ENCODE measurements around the gene CTNNA3. TPM values are rescaled to one million over a fixed set of nuclear protein-coding genes. Genes with fewer than 3 reads are reported as not detected.
A peak's percentile ranks its signal among the peaks of the same experiment; 100 is the strongest.

The CTNNA3 gene
- total RNA-seq, 2 donors from 2014 or later: 3.2 to 7.2 TPM

GRCh38 chr10:67127441-67127840 lies 568.6 kb downstream of the CTNNA3 start:
- H3K9me3 ChIP-seq (ENCODE audit: control insufficient read depth, low read length): no peaks in the 10 kb centered on the region
- no peak overlapping the region for H3K9ac ChIP-seq (ENCODE audit: extremely low read depth, low read length, poor library complexity, severe bottlenecking)
- H3K27ac ChIP-seq (ENCODE audit: low read depth, low read length): no peak overlapping the region
- H3K27ac Mint-ChIP-seq: no peak overlapping the region
- no peak overlapping the region for H3K4me3 Mint-ChIP-seq
- no peaks in the 10 kb centered on the region for H3K4me1 ChIP-seq (ENCODE audit: control insufficient read depth, insufficient read depth, low read length)
- no peak for TF ChIP-seq CTCF (conservative IDR thresholded peaks at IDR 0.05)
- WGBS, 2 experiments (ENCODE audit: insufficient coverage in 1 of 2, insufficient read length in 1 of 2): 76 to 100% methylated on average over 1 to 2 of the region's 2 CpGs
- no peaks in the 10 kb centered on the region for H3K36me3 ChIP-seq (ENCODE audit: control insufficient read depth, insufficient read depth, low read length)
- H3K36me3 Mint-ChIP-seq (ENCODE audit: low read depth): no peaks in the 10 kb centered on the region
- no peaks in the 10 kb centered on the region for H3K27me3 ChIP-seq (ENCODE audit: control insufficient read depth, insufficient read depth, low read length, poor library complexity, severe bottlenecking)
- no peaks in the 10 kb centered on the region for H3K9me3 Mint-ChIP-seq
- no peaks in the 10 kb centered on the region for H3K27me3 Mint-ChIP-seq (ENCODE audit: insufficient read depth)
- no peak overlapping the region for H3K4me3 ChIP-seq (ENCODE audit: low read length)
- H3K4me1 Mint-ChIP-seq: no peaks in the 10 kb centered on the region
- DNase-seq: no peak

GRCh38 chr10:67119651-67120050 lies 576.3 kb downstream of the CTNNA3 start:
- H3K27me3 ChIP-seq (ENCODE audit: control insufficient read depth, insufficient read depth, low read length, poor library complexity, severe bottlenecking): no peaks in the 10 kb centered on the region
- H3K4me3 ChIP-seq (ENCODE audit: low read length): no peak overlapping the region
- H3K4me1 ChIP-seq (ENCODE audit: control insufficient read depth, insufficient read depth, low read length): no peaks in the 10 kb centered on the region
- Mint-ChIP-seq H3K27me3 (ENCODE audit: insufficient read depth) (no peaks in the 10 kb centered on the region), H3K9me3 (no peaks in the 10 kb centered on the region), H3K4me1 (peaks cover 3% of the 10 kb centered on the region), H3K36me3 (ENCODE audit: low read depth) (no peaks in the 10 kb centered on the region), H3K4me3 (no peak overlapping the region), H3K27ac (no peak overlapping the region)
- no peak for TF ChIP-seq CTCF (conservative IDR thresholded peaks at IDR 0.05)
- no peaks in the 10 kb centered on the region for H3K36me3 ChIP-seq (ENCODE audit: control insufficient read depth, insufficient read depth, low read length)
- no peak overlapping the region for H3K27ac ChIP-seq (ENCODE audit: low read depth, low read length)
- DNase-seq: no peak
- H3K9me3 ChIP-seq (ENCODE audit: control insufficient read depth, low read length): no peaks in the 10 kb centered on the region
- WGBS, 2 experiments (ENCODE audit: insufficient coverage in 1 of 2, insufficient read length in 1 of 2): 93% methylated on average over 1 of the region's 1 CpG; no CpG with 5 or more reads in 1 of the 2 experiments
- peak overlapping the region; percentile 5 for H3K9ac ChIP-seq (ENCODE audit: extremely low read depth, low read length, poor library complexity, severe bottlenecking)

- Histone ChIP-seq H3K4me3 (ENCODE audit: low read length) (no peak overlapping the region), H3K9me3 (ENCODE audit: control insufficient read depth, low read length) (no peaks in the 10 kb centered on the region), H3K36me3 (ENCODE audit: control insufficient read depth, insufficient read depth, low read length) (no peaks in the 10 kb centered on the region), H3K9ac (ENCODE audit: extremely low read depth, low read length, poor library complexity, severe bottlenecking) (no peak overlapping the region), H3K4me1 (ENCODE audit: control insufficient read depth, insufficient read depth, low read length) (no peaks in the 10 kb centered on the region), H3K27me3 (ENCODE audit: control insufficient read depth, insufficient read depth, low read length, poor library complexity, severe bottlenecking) (no peaks in the 10 kb centered on the region), H3K27ac (ENCODE audit: low read depth, low read length) (no peak overlapping the region)
- no peak overlapping the region for H3K4me3 Mint-ChIP-seq
- no peak for DNase-seq
- 71% methylated on average over 1 of the region's 1 CpG; no CpG with 5 or more reads in 1 of the 2 experiments for WGBS, 2 experiments (ENCODE audit: insufficient coverage in 1 of 2, insufficient read length in 1 of 2)
- TF ChIP-seq CTCF (conservative IDR thresholded peaks at IDR 0.05): no peak
- H3K9me3 Mint-ChIP-seq: no peaks in the 10 kb centered on the region
- peaks cover 3% of the 10 kb centered on the region for H3K4me1 Mint-ChIP-seq
- H3K27ac Mint-ChIP-seq: no peak overlapping the region
- no peaks in the 10 kb centered on the region for H3K36me3 Mint-ChIP-seq (ENCODE audit: low read depth)
- H3K27me3 Mint-ChIP-seq (ENCODE audit: insufficient read depth): no peaks in the 10 kb centered on the region
Measured at GRCh38 chr10:67115972-67116371, 580.0 kb downstream of the CTNNA3 start.
